ENCODE results near the gene NFATC1.
A peak's percentile ranks its signal among the peaks of the same experiment; 100 is the strongest.

Gene NFATC1

DNA sequence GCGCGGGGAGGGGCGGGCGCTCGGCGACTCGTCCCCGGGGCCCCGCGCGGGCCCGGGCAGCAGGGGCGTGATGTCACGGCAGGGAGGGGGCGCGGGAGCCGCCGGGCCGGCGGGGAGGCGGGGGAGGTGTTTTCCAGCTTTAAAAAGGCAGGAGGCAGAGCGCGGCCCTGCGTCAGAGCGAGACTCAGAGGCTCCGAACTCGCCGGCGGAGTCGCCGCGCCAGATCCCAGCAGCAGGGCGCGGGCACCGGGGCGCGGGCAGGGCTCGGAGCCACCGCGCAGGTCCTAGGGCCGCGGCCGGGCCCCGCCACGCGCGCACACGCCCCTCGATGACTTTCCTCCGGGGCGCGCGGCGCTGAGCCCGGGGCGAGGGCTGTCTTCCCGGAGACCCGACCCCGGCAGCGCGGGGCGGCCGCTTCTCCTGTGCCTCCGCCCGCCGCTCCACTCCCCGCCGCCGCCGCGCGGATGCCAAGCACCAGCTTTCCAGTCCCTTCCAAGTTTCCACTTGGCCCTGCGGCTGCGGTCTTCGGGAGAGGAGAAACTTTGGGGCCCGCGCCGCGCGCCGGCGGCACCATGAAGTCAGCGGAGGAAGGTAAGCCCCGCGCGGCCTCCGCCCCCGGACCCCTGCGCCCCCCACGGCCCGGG lies at the start of gene NFATC1:
NFATC1 (plus strand) TSS at position 170 of the 644 bp plus-strand sequence; CDS start at position 465, 295 bp downstream.
- peak in 3 of 14 donors; percentile 31 to 64 (median 63) for DNase-seq

DNA sequence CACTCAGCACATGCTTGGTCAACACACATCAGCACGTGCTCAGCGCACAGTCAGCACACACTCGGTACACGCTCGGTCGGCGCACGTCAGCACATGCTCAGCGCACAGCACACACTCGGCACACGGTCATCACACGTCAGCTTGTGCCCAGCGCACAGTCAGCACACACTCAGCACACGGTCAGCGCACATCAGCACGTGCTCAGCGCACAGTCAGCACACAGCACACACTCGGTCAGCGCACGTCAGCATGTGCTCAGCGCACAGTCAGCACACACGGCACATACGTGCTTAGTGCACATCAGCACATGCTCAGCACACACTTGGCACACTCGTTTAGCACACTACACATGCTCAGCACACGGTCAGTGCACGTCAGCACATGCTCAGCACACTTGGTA lies 49.7 kb upstream of the NFATC1 start:
- DNase-seq = no peak

DNA sequence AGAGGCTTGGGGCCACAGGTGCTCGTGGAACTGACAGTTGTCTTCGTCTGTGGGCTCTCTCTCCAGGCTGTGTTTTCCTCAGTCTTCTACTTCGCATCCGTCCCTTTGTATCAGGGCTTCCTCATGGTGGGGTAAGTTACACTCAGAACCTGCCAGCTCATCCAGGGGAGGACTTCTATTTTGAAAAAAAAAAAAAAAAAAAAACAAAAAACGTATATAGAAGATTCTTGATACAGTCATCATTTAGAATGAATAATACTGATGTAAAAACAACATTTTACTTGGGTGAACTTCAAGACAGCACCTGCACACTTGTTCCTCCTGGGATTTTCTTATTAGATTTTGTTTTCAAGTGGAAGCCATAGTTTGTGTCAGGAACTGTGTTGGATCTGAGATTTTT lies 47.7 kb upstream of the NFATC1 start:
- DNase-seq = no peak

DNA sequence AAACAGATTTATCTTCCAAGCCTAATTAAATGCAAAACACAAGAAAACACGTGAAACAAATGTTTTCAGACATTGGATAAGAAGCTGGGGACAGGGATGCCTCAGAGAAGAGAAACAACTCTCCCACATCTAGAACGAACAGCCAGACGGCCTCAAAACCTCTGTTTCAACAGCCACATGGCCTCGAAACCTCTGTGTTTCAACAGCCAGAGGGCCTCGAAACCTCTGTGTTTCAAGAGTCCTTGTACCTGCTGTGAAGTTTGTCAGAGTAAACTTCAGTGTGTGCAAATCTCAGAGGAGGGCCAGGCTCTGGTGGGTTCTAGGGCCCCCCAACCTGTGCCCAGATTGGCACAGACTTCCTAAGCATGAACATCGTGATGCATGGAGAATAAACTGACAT lies 43.3 kb upstream of the NFATC1 start:
- DNase-seq = no peak

DNA sequence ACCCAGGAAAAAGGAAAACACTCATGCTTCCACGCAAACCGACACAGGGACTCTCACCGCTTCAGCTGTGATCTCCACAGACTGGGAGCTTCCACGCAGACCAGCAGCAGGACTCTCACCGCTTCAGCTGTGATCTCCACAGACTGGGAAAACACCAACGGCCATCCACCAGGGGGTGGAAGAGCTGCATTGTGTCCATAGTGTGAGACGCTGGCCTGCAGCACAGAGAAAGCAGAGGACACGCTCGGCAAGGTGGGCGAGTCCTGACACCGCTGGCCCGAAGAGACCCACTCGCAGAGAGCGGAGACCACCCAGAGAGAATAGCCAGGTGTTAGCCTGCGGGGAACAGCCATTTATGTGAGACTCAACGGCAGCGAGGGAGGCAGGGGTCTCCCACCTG lies 42.5 kb upstream of the NFATC1 start:
- peak in 7 of 14 donors; percentile 16 to 50 (median 28) for DNase-seq

DNA sequence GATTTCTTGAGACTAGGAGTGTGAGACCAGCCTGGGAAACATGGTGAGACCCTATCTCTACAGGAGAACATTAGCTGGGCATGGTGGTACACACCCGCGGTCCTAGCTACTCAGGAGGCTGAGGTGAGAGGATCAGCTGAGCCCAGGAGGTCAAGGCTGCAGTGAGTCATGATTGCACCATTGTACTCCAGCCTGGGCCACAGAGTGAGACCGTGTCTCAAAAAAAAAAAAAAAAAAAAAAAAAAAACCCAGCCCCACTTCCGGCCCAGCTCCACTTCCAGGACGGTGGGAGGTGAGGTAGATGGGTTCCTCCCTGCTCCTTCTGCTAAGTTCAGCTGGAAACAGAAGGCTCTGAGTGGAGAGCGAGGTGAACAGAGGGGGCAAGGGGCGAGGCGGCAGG lies 41.4 kb upstream of the NFATC1 start:
- DNase-seq = no peak

DNA sequence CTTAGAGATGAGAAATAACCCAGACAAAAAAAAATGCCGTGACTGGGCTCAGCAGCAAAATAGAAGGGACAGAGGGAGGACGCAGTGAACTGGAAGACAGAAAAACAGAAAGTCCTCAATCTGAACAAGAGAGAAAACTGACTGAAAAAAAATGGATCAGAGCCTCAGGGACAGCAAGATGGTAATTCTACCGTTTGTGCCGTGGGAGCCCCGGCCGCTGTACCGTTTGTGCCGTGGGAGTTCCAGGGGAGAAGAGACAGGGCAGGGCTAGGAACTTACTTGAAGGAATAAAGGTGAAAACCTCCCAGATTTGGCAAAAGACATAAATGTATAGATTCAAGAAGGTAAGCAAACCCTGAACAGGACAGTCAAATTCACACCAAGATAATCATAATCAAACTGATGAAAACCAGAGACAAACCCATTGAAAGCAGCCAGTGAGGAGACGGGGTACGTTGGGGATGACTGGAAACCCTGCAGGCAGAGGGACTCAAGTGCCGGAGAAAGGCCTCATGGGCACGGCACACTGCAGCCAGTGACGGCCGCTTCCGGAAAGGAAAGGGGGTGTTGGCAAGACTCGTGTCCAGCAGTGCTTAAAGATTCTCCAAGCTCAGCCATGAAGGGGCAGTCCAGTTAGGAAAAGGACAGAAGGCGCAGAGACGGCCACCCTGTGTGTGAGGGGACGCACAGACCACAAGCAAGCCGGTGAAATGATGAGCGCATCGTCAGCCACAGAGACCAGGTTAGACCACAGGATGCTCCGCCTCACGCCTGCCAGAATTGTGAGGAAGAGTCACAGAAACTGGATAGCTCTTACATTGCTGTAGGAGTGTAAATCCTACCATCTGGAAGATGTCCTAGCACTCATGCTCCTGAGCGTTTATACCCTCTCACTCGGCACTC lies 40.0 kb upstream of the NFATC1 start:
- no peak for DNase-seq

DNA sequence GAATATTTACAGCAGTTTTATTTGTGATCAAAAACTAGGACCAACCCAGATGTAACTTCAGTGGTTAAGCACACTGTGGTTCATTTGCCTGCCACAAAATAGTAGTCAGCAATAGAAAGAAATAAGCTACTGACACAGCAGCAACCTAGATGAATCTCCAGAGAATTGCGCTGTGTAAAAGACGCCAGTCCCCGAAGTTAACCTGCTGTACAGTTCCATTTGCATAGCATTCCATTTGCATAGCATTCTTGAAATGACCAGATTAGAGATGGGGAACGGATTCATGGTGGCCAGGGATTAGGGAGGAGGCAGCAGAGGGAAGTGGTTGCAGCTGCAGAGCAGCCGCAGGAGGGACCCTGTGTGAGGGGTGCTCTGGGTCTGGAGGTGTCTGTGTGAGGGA lies 39.3 kb upstream of the NFATC1 start:
- no peak for DNase-seq

DNA sequence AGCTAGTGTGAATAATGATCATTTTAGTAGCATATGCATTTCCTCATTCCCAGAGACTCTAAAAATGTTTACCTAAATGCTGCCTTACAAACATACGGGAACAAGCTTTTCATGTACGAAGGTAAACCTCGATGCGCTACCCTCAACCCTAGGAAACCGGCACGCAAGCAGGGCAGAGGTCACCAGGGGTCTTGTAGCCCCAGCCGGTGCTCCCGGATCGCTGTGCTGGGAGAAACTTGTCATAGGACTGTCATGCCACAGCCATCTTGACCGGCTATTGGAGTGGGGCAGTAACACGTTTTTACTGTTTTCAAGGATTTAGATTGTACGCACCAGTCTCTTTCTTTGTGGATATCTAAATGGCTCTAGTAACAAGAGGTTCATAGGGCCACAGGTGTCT lies 34.8 kb upstream of the NFATC1 start:
- DNase-seq = no peak

DNA sequence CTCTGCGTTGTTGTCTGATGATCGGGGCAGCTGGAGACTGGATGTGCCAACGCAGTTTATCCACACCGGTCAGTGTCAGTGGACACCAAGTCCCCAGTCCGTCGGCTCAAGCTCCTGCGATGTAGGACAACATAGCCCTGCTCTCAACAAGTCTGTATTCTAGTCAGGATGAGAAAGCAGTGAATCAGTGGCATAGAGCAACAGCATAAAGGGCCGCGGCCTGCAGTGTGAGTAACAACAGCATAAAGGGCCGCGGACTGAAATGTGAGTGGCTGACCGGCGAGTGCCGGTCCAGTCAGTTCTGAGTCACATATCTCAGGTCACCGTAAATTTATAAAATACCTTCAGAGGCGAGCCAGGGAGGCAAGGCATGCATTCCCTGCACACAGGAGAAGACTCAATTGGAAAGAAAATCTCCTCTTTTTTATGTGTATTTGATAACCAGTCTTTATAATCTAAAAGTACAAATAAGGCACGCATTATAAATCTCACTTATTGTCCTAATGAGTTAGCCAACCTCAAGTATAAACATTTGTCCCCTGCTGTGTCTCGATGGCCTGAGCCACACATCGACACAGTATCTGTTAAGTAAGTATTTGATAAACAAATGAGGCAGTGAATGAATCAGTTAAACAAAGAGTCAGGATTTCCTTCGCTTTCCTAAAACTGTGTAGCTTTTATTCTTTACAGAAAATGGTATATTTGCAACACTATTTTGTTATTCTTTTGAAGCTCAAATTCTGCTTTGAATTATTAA lies 33.8 kb upstream of the NFATC1 start:
- DNase-seq = no peak

DNA sequence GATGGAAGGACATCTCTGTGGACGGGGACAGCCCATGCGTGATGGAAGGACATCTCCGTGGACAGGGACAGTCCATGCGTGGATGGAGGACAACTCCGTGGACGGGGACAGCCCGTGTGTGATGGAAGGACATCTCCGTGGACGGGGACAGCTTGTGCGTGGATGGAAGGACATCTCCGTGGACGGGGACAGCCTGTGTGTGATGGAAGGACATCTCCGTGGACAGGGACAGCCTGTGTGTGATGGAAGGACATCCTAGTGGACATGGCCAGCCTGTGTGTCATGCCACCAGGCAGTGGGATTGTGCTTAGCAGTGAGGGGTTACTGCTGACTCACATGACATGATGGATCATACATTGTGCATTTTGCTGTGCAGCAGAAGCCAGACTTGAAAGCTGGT lies 30.0 kb upstream of the NFATC1 start:
- no peak for DNase-seq

DNA sequence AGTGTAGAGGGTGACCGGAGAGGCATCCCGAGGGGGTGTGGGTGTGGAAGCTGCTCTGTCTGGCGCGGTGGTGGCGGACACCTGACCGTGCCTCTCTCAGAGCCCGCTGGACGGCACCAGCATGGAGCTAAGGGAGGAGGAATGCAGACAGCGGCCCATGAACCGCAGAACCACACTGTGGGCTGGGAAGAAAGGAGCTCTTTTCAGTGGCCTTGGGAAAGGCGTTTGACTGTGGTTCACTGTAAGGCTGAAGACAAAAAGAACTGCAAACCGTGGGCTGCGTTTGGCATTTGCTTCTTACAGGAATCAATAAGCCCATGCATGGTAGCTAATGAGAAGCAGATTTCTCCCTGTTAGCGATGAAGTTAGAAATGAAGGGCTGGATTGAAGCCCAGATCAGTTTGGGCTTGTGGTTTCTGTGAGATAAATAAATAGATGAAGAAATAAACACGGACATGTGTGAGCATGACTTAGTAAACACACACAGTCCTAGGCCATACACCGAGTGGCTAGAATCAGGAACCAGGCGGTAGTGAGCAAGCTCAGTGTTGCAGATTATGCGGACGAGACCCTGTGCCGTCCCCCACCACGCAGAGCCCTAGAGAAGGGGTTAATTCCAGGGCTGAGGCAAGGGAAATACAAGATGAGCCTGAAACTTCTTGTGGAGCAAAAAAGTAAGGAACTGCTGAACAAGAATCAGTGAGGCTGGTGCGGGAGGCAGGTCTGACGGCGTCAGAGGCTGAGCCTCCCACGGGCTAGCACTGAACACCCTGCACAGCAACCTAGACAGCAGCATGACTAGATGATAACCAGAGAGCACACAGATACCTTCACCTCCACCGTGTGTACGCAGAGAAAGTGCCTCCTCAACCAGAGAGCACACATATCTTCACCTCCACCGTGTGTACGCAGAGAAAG lies 29.3 kb upstream of the NFATC1 start:
- no peak for DNase-seq

DNA sequence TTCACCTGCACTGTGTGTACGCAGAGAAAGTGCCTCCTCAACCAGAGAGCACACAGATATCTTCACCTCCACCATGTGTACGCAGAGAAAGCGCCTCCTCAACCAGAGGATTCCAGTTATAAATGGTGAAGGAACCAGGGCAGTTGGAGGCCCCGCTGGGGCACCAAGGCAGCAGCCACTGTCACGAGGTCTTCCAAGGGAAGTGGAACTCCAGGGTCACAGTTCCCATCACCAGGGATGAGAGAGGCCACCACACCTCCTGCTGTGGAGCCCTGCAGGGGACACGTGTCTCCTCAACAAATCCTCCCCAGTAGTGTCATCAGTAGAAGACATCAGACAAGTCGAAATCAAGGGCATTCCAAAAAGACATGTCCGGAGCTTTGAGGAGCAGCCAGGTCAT lies 28.2 kb upstream of the NFATC1 start:
- no peak for DNase-seq

DNA sequence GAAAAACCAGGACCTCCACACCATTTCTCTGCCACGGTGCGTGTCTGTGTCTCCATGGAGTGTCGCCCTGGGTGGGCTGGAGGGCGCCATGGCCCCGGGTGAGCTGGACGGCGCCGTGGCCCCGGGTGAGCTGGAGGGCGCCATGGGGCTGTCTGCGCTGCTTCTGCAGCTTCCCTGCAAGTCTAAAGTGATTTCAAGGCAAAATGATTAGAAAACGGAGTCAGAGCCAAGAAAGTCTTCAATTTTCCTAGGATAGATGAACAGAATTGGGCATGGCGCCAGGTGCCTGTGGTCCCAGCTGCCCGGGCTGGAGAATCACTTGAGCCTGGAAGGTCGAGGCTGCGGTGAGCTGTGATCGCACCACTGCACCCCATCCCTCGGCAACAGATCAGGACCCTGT lies 27.7 kb upstream of the NFATC1 start:
- peak in 1 of 14 donors; percentile 8 for DNase-seq

DNA sequence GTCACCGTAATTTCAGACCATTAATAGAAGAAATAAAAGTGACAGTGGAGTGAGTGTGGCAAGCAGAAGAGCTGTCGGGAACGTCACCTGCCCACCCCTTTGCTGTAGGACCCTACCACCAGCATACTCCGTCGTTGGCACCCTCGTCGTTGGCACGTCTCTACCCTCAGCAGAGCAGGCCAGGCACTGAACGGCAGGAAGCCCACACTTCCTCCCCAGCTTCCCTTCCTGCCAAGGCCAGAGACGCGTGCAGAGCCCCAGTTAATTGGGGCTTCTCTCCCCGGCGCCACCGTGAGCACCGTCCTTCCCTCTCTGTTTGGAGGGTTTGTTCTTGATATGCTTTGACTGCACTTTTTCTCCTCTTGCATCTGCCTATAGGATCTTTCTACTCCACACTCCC lies 27.0 kb upstream of the NFATC1 start:
- DNase-seq = no peak

DNA sequence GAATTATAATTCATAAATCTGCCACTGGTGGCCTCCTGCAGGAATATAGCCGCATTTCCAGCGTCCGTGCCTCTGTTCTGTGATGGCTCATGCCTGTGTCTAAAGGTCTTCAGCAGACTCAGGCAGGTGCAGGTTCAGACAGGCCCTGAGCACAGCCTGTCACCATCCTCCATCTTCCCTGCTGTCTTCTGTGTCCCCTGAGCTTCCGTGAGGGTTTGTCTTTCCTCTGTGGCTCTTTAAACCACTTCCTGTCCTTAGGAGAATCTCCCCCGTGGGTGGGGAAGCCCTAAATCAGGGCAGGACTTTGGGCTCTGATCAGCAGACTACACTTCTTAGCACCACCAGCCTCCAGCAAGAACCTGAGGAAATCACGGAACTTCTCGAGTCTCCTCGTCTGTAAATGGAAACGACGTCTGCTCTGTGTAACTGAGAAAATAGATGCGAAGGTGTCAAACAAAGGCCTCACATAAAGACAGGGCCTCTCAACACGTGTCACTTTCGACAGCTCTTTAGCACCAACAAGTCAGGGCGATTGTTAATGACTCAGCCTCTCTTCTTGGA lies 24.1 kb upstream of the NFATC1 start:
- no peak for DNase-seq

DNA sequence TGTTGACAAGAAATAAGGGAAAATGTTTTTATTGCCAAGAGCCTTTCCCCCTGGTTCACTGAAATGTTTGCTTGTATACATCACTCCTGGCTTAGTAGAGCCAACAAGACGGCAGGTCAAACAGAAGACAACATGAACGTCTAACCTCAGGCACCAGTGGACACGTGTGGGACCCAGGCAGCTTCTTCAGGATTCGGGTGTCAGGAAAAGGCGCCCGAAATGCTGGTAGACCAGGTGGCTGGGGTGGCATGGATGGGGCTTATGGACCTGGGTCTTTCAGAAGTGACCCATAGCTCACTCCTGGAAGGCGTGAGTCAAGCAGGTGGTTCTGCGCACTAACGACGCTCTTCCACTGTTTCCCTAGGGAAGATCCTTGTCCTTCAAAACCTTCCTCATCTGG lies 23.3 kb upstream of the NFATC1 start:
- DNase-seq = no peak

DNA sequence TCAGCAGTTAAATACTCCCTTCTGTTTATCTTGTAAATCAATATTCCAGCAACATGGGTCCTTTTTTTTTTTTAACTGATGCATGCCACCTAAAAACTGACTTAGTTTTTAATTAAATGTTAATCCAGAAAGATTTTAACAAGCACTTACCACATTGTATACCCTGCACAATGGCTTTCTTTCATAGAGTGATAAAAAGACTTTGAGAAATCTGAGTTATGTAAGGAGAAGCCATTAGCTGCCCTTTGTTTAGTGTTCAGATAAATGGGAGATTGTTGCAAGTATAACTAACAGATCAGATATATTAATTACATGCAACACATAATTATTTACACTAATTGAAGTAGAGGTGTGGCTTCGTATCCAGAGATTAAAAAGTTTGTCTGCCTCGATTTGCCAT lies 22.7 kb upstream of the NFATC1 start:
- no peak for DNase-seq

DNA sequence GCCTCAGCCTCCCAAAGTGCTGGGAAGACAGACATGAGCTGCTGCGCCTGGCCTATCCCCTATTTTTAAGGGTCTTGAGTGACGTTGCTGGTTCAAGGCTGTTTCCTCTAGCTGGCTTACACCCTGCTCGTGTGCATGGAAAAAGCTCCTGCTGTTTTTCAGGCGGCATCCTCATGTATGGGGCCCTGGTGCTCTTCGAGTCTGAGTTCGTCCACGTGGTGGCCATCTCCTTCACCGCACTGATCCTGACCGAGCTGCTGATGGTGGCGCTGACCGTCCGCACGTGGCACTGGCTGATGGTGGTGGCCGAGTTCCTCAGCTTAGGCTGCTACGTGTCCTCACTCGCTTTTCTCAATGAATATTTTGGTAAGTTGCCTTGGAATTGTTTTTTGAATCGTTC lies 22.0 kb upstream of the NFATC1 start:
- no peak for DNase-seq

DNA sequence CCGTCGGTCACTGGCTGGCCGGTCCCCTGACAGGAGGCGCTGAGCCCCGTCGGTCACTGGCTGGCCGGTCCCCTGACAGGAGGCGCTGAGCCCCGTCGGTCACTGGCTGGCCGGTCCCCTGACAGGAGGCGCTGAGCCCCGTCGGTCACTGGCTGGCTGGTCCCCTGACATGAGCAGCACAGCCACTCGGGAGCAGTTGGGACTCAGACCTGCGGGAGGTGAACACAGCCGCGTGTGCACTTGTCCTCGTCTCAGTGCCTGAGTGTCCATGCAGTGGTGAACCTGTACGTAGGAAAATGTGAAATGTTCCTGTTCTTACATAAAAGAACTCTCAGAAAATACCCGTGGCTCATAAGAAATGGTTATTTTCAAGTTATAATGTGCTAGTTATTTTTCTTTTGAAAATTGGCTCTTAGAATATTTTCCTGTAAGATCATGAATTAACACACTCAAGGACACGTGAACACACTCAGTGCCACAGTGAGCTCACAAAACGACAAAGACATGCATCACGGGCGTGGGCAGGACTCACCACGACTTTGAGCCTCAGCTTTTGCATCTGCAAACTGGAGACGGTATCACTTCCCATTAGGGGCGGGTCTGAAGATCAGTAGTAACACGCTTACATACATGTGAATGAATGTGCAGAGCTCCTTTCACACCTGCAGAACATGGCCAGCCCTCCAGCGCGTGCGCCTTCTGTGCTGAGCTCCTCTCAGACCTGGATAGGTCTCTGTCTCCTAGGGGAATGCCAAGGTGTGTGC lies 21.1 kb upstream of the NFATC1 start:
- DNase-seq = no peak

Measured in C1 segment of cervical spinal cord (tissue), 14 donors.